Spinal cord (tissue), 10 donors: ENCODE measurements around the gene HDAC4. TPM values are rescaled to one million over a fixed set of nuclear protein-coding genes. Genes with fewer than 3 reads are reported as not detected.

Experiments used
- DNase-seq, 6 donors: peaks; one replicate each; pipeline versions ENCODE4 v3.0.0 to v3.0.0-alpha.2; 2013 to 2015; ENCODE audit warnings: low spot score in 6 of 6, low read depth in 4 of 6
- H3K27ac ChIP-seq: one replicate; pipeline ENCODE4 v1.5.1; 2013; ENCODE audit warnings: low read depth, low read length, control low read depth
- H3K27me3 ChIP-seq: one replicate; pipeline ENCODE4 v1.6.1; 2013; ENCODE audit warnings: low read length; ENCODE audit not compliant: control insufficient read depth, insufficient read depth
- H3K36me3 ChIP-seq: one replicate; pipeline ENCODE4 v1.6.1; 2013; ENCODE audit warnings: low read length; ENCODE audit not compliant: control insufficient read depth, insufficient read depth
- H3K4me1 ChIP-seq: one replicate; pipeline ENCODE4 v1.6.1; 2013; ENCODE audit warnings: low read length; ENCODE audit not compliant: control insufficient read depth, insufficient read depth
- H3K4me3 ChIP-seq: one replicate; pipeline ENCODE4 v1.5.1; 2013; ENCODE audit warnings: low read depth, low read length, control low read depth
- H3K9me3 ChIP-seq: one replicate; pipeline ENCODE4 v1.6.1; 2013; ENCODE audit warnings: low read length; ENCODE audit not compliant: control insufficient read depth, insufficient read depth
- WGBS: methylation state at CpG from one replicate; pipeline ENCODE4 v1.1.5; 2013; ENCODE audit warnings: missing lambda C conversion rate; ENCODE audit not compliant: insufficient coverage; 5-methylcytosine and 5-hydroxymethylcytosine counted together
- polyA plus RNA-seq, 2 donors: library from polyadenylated mRNA; unstranded; fragments of 120-200 nt; gene quantifications; one replicate each; pipeline ENCODE4 v1.2.1, GENCODE V29; 2013; ENCODE audit not compliant: insufficient read length in 2 of 2
- total RNA-seq, 2 donors: library from RNA; depleted of rRNA in 1 of 2; stranded (reverse); fragments of 120-200 nt in 1 of 2; fragments of >200 nt in 1 of 2; gene quantifications; one replicate each; pipeline versions ENCODE4 v1.2.3 to v1.2.4, GENCODE V29; 2013 to 2014
- donor health status: healthy.

Gene HDAC4
- total and polyA plus RNA-seq, 4 donors: 20.7 to 35.3 (median 25.4) TPM

GRCh38 chr2:239152916-239153305 lies 247.9 kb downstream of the HDAC4 start:
- DNase-seq: no peak
- Histone ChIP-seq H3K27me3 (no peaks in the 10 kb centered on the region), H3K36me3 (peaks cover 85% of the 10 kb centered on the region), H3K27ac (no peak overlapping the region), H3K4me1 (peaks cover 13% of the 10 kb centered on the region), H3K4me3 (no peak overlapping the region), H3K9me3 (no peaks in the 10 kb centered on the region)
- 93% methylated on average over 6 of the region's 7 CpGs for WGBS

GRCh38 chr2:239152239-239152915 lies 248.4 kb downstream of the HDAC4 start:
- Histone ChIP-seq H3K27me3 (no peaks in the 10 kb centered on the region), H3K36me3 (peaks cover 84% of the 10 kb centered on the region), H3K27ac (no peak overlapping the region), H3K4me1 (peaks cover 13% of the 10 kb centered on the region), H3K4me3 (no peak overlapping the region), H3K9me3 (no peaks in the 10 kb centered on the region)
- DNase-seq: no peak
- WGBS: 91% methylated on average over 9 of the region's 10 CpGs

GRCh38 chr2:239151201-239152131 lies 249.4 kb downstream of the HDAC4 start:
- H3K36me3 ChIP-seq: peaks cover 84% of the 10 kb centered on the region

GRCh38 chr2:239150125-239151011 lies 250.5 kb downstream of the HDAC4 start:
- H3K27ac ChIP-seq: no peak overlapping the region
- H3K9me3 ChIP-seq: no peaks in the 10 kb centered on the region
- 93% methylated on average over 5 of the region's 9 CpGs for WGBS
- H3K4me3 ChIP-seq: no peak overlapping the region
- peaks cover 82% of the 10 kb centered on the region for H3K36me3 ChIP-seq
- H3K27me3 ChIP-seq: no peaks in the 10 kb centered on the region
- H3K4me1 ChIP-seq: peaks cover 9% of the 10 kb centered on the region
- DNase-seq: no peak

More at GRCh38 chr2:239151201-239152131, 249.4 kb downstream of the HDAC4 start:
- Histone ChIP-seq H3K4me3 (no peak overlapping the region), H3K27me3 (no peaks in the 10 kb centered on the region), H3K4me1 (peaks cover 14% of the 10 kb centered on the region), H3K27ac (peak overlapping the region; percentile 10), H3K9me3 (no peaks in the 10 kb centered on the region)
- no peak for DNase-seq
- 92% methylated on average over 13 of the region's 16 CpGs for WGBS

GRCh38 chr2:239149501-239149900 lies 251.3 kb downstream of the HDAC4 start:
- H3K9me3 ChIP-seq: no peaks in the 10 kb centered on the region
- peaks cover 4% of the 10 kb centered on the region for H3K4me1 ChIP-seq
- DNase-seq: no peak
- H3K4me3 ChIP-seq: no peak overlapping the region
- H3K27me3 ChIP-seq: no peaks in the 10 kb centered on the region
- WGBS: 93% methylated on average over 11 of the region's 17 CpGs
- no peak overlapping the region for H3K27ac ChIP-seq
- peaks cover 80% of the 10 kb centered on the region for H3K36me3 ChIP-seq

GRCh38 chr2:239148495-239149200 lies 252.2 kb downstream of the HDAC4 start:
- Histone ChIP-seq H3K36me3 (peaks cover 80% of the 10 kb centered on the region), H3K27ac (no peak overlapping the region), H3K4me3 (no peak overlapping the region), H3K27me3 (no peaks in the 10 kb centered on the region), H3K9me3 (no peaks in the 10 kb centered on the region), H3K4me1 (peaks cover 9% of the 10 kb centered on the region)
- WGBS: 94% methylated on average over 28 of the region's 28 CpGs
- DNase-seq: no peak

GRCh38 chr2:239147376-239147775 lies 253.4 kb downstream of the HDAC4 start:
- H3K27ac ChIP-seq: no peak overlapping the region
- H3K27me3 ChIP-seq: no peaks in the 10 kb centered on the region
- peak in 1 of 6 donors; percentile 21 for DNase-seq
- H3K4me1 ChIP-seq: peaks cover 9% of the 10 kb centered on the region
- peaks cover 83% of the 10 kb centered on the region for H3K36me3 ChIP-seq
- 91% methylated on average over 8 of the region's 9 CpGs for WGBS
- no peaks in the 10 kb centered on the region for H3K9me3 ChIP-seq
- no peak overlapping the region for H3K4me3 ChIP-seq

- no peaks in the 10 kb centered on the region for H3K9me3 ChIP-seq
- WGBS: 94% methylated on average over 12 of the region's 12 CpGs
- H3K4me3 ChIP-seq: no peak overlapping the region
- peaks cover 9% of the 10 kb centered on the region for H3K4me1 ChIP-seq
- no peak overlapping the region for H3K27ac ChIP-seq
- no peaks in the 10 kb centered on the region for H3K27me3 ChIP-seq
- H3K36me3 ChIP-seq: peaks cover 81% of the 10 kb centered on the region
- no peak for DNase-seq
Observed at GRCh38 chr2:239146741-239147181, 254.1 kb downstream of the HDAC4 start.
